NCI-H1694 (cell line): ENCODE results near the gene DDX49.
"Not testable (repeated sequence)": the region's sequence is repeated elsewhere in the genome, so short reads cannot be mapped to it uniquely, and the experiment has no call there.

ENCODE experiments used
- DNase-seq: peaks from one replicate; lab custom pipeline; 2025; lab: John Stamatoyannopoulos, UW

Gene DDX49

DNA sequence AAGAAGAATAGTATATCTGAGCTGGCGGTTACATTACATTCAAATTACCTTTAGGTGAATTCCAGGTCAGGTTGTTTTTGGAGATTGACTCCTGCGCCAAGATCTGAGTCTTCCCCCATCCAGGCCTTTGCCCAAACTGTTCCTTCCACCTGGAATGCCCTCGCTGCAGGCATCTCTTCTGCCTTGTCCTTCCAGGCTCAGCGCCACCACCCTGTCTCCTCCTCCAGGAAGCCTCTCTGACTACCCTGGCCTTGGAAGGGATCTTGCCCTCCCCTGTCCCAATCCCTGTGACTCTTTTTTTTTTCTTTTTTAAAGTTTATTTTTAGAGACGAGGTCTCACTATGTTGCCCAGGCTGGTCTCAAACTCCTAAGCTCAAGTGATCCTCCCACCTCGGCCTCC is 23.2 kb downstream of the DDX49 start:
- no peak for DNase-seq

DNA sequence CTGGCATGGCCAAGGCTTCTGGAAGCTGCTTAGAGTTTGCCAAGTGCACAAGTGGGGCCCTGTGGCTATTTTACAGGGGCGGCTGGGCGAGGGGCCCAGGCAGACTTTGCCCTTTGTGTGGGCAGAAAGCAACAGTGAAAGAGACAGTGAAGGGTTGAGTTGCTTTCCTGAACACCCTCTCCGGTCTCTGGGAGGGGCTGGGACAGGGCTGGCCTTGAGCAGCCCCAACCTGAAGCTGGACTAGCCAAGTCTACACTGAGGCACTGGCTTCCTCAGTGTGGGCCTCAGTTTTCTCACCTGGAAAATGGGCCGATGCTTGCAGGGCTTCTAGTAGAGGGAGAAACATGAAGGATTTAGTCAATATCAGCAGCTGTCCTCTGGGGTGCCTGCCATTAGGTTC is 23.9 kb downstream of the DDX49 start:
- no peak for DNase-seq

DNA sequence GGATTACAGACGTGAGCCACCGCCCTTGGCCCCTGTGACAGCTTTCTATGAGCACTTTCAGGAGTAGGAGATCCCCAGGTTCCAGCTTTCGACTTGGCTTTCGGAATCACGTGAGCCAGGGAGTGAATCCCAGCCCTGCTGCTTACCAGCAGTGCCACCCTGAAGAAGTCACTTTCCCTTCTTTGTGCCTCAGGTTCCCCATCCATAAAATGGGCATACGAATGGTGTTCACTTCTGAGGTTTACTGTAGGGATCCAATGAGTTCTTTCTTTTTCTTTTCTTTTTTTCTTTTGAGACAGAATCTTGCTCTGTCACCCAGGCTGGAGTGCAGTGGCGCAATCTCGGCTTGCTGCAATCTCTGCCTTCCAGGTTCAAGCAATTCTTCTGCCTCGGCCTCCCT is 25.8 kb downstream of the DDX49 start:
- DNase-seq, result no peak

DNA sequence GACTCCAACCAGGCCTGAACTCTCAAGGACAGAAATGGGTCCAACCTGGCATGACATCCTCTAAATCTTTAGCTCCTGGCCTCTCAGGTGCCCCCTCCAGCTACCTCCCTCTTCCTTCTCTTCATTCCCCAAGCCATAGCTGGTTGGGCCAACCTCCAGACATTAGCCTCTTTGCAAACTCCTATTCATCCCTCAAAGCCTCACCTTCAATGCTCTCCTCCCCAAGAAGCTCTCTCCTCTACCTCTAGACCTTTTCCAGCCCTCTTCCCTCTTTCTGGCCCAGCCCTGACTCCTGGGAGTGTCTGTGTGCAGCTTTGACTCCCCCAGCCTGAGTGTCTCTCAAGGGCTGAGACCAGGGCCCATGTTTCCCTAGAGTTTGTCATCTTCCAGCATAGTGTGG is 26.8 kb downstream of the DDX49 start:
- no peak for DNase-seq

DNA sequence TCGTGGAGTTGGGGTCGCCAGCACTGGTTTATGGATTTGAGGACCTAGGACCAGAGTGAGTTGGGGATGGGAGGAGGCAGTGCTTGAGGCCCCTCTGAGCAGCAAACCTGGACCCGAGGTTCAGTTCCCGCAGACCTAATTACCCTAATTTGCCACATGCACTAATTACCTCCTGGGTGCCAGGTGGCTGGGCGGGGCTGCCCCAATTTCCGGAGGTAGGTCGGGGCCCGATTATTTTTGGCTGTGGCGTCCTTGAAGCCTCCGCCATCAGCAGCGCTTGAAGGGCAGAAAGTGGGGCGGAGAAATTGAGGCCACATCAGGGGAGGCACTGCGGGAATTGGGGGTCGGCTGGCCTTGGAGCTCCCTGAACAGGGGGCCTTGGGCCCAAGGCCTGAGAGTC is 27.4 kb downstream of the DDX49 start:
- DNase-seq, result no peak

DNA sequence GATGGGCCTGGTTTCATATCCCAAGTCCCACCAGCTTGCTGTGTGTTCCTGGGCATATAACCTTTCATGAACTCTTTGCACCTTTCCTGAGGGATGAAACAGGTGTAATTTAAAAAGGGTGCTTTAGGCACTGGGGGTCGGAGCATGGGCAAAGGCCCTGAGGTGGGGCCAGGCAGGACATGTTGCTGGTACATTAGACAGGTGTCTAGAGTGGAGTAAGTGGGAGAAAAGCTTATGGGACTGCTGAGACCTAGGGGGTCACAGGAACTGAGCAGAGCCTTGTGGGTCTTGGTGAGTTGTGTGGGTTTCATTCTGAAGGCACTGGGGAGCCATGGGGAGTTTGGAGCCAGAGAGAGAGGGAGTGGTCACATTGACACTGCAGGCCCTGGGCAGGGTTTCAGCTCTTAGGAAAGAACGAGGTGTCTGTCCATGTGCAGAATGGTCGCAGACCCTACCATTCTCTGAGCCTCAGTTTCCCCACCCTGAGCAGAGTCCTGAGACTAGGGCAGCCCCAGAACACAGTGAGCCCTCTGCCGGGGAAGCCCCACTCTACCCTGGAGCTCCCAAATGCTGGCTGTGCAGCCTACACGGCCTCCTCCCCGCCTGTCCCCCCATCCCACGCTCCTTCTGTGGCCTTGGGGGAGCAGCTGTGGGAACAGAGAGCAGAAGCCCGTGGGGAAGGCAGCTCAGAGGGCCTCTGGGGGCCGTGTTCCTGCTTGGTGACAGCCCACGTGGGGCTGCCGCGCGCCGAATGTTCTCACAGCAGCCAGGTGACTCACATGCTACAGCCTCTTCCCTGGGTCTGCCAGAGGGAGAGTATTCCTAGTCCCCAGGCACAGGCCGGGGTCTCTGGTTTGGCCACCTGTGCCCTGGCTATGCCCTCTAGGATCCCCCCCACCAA is 28.8 kb downstream of the DDX49 start:
- DNase-seq, result no peak

DNA sequence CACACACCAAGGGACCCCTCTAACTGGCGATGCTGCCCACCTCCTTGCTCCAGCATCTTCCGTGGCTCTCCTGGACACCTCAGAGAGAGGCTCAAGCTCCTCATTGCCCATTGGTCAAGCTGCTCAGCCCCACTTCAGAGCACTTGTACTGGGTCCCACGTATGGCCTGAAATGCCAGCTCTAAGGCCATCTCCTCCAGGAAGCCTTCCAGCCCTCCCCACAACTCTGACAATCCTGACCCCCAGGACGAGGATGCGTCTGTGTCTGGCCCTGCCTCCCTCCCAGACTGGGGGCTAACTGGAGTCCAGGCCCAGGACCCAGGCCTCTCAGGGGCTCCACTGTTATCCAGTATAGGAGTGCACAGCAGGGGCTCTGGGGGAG is 29.5 kb downstream of the DDX49 start:
- DNase-seq, result no peak

DNA sequence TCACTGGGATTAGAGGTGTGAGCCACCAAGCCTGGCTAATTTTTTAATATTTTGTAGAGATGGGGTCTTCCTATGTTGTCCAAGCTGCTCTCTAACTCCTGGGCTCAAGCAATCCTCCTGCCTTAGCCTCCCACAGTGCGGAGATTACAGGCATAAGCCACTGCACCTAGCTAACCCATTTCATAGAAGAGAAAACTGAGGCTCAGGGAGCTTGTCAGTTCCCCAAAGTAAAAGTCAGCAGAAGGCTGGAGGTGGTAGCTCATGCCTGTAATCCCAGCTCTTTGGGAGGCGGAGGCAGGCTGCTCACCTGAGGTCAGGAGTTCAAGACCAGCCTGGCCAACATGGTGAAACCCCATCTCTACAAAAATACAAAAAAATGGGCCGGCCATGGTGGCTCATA is 30.3 kb downstream of the DDX49 start:
- DNase-seq, result no peak

DNA sequence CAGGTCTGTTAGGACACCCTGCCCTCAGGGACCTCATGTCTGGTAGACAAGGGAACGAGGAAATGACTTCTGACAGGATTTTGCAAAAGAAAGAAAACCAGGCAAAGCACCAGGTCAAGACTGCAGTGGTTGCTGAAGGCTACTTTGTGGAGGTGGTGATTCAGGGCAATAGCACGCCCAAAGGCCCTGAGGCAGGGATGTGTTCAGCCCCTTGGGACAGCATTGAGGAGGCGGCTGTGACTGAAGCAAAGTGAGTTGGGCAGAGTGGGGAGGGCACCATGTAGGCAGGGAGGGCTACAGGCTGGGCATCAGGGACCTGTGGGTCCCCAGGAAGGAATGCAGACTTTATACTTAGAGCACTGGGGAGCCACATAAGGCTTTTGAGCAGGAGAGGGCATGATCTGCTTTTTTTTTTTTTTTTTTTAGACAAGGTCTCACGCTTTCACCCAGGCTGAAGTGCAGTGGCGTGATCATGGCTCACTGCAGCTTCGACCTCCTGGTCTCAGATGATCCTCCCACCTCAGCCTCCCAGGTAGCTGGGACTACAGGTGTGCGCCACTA is 32.3 kb downstream of the DDX49 start:
- DNase-seq, result no peak

DNA sequence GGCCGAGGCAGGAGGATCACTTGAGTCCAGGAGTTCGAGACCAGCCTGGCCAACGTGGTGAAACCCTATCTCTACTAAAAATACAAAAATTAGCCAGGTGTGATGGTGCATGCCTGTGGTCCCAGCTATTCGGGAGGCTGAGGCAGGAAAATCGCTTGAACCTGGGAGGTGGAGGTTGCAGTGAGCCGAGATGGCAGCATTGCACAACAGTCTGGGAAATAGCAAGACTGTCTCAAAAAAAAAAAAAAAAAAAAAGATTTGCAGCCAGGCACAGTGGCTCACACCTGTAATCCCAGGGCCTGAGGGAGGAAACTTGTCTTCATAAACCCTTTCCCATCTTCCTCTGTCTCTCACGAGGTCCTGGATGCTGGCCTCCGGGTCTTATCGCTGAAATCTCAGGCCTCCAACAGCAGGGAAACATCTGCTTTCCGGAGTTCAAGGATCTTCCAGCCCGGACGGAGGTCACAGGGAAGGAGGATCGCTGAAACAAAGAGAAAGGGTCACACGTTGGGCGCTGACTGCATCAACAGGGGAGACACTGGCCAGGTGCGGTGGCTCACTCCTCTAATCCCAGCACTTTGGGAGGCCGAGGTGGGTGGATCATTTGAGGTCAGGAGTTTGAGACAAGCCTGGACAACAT is 33.0 kb downstream of the DDX49 start:
- not testable (repeated sequence) for DNase-seq

DNA sequence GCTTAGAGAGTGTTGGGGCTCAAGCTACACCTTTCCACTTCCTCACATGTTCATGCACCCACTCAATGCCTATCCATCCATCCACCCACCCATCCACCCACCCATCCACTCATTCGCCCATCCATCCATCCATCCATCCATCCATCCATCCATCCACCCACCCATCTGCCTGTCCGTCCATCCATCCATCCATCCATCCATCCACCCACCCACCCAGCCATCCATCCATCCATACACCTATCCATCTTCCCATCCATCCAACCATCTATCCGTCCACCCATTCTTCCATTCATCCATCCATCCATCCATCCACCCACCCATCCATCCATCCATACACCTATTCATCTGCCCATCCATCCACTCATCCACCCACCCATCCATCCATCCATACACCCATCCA is 34.6 kb downstream of the DDX49 start:
- no peak for DNase-seq

DNA sequence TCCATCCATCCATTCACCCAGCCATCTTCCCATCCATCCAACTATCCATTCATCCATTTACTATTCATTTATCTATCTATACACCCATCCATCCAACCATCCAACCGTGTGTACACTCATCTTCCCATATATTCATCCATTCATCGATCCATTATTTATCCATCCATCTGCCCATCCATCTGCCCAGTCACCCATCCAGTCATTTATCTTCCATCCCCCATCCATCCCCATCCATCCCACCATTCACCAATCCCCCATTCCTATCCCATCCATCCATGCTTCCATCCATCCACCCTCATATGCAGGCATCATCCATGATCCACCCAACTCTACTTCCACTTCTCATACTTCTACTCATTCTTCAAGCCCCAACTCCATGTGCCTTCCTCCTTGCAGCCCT is 35.5 kb downstream of the DDX49 start:
- no peak for DNase-seq

DNA sequence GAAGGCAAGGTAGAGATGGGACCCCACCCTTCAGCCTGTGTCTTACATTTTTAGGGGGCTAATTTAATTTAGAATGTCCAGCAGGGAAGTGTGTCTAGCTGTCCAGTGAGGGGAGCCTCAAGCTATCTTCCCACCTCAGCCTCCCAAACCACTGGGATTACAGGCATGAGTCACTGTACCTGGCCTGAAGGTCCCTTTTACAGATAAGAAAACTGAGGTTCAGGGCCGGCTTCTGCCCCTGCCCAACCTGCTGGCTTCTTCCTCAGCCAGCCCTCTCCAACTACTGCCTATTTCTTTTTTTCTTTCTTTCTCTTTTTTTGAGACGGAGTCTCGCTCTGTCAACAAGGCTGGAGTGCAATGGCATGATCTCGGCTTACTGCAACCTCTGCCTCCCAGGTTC is 40.9 kb downstream of the DDX49 start:
- no peak for DNase-seq

DNA sequence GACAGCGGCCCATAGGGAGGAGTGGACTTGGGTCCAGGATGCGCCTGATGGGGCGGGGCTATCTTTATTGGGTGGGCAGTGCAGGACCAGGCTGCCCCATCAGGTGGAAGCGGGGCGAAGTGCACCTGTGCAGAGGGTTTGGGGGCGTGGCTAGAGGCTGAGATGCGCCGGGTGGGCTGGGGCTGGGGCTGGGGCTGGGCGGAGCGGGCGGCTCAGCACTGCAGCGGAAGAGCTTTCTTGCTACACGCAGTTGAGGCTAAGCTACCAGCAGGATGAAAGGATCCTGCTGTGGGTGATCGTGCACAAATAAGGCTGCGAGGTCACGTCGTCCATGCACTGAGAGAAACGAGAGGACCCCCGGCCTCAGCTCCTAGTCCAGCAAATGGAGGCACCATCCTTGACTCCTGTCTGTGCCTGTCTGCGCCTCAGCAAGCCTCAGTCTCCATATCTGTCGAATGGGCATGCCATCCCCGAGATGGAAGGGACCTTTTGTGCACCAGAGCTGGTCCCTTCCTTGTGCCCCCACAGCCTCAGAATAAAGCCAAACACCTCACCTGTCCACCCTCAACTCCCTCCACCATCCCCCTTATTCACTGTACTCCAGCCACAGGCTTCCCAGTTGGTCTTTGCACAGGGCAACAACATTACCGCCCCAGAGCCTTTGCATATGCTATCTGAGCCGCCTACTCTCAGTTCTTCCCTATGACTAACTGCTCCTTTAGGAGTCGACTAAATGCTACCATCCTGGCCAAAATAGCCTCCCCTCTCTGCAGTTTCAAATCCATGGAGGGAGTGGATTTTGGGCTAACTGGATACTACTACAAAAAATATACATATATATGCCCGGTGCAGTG is 42.5 kb downstream of the DDX49 start:
- no peak for DNase-seq

DNA sequence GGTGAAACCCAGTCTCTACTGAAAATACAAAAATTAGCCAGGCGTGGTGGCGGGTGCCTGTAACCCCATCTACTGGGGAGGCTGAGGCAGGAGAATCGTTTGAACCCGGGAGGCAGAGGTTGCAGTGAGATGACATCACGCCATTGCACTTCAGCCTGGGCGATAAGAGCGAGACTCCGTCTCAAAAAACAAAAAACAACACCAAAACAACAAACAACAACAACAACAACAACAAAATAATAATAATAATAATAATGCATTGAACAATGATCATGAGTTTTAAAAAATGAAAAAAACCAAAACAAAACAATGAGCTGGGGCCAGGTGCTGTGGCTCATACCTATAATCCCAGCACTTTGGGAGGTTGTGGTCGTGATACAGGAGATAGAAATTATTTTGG is 44.6 kb downstream of the DDX49 start:
- no peak for DNase-seq

DNA sequence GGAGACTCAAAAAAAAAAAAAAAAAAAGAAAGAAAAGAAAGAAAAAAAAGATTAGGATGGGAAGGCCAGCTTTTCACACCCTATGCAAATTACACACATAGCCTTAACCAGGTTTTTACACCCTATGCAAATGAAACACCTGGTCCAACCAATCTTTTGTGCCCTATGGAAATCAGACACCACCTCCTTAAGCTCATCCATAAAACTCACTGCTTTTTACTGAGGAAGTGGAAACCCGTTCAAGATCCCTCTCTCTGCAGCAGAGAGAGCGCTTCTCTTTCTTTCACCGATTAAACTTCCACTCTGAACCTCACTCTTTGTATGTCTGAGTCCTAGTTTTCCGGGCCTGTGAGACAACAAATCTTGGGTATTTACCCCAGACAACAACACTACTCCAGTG is 46.8 kb downstream of the DDX49 start:
- DNase-seq, result no peak

DNA sequence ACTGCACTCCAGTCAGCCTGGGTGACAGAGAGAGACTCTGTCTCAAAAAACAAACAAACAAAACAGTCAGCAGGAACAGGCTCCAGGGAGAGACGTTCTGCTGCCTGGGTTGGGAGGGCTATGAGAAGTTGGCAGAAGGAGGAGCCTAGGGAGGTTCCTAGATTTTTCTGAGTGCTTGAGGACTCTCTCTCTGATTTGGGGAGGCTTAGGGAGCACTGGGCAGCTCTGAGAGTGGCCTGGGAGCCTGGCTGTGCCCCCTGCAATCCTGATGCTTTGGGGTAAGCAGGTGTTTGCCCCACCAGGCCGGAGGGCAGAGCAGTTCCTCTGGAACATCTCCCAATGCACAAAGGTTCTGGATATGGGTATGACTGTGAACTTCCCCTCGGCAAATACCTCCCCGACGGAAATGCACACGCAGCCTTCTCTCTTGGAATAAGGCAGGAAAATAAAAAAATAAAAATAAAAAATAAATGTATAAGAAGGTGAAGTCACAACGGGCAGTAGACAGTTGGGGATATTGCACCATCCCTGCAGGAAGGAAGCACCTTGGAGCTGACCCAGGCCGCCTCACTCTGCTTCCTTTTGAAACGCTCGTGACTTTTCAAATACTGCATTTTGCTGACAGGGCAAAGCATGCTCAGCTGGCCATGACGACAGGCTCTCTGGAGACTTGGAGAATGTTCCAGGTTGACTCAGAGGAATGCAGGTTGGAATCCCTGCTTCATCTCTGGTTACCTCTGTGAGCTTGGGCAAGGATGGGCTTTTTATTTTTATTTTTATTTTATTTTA is 48.0 kb downstream of the DDX49 start:
- no peak for DNase-seq

DNA sequence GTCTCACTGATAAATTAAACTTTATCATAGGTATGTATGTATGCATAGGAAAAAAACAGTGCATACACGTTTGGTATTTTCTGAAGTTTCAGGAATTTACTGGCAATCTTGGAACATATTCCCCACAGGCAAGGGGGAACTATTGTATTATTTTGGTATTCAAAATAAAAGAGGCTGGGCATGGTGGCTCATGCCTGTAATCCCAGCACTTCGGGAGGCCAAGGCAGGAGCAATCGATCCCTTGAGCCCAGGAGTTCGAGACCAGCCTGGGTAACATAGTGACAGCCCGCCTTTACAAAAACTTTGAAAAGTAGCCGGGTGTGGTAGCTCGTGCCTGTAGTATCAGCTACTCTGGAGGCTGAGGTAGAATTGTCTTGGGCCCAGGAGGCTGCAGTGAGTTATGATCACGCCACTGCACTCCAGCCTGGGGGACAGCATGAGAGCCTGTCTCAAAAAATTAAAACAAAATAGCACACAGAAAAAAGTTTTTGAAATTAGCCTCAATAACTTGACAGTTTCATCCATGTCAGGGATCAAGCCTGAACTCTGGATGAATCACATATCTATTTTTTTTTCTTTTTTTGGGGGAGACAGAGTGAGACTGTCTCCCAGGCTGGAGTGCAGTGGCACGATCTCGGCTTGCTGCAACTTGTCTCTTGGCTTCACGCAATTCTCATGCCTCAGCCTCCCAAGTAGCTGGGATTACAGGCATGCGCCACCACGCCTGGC is 50.6 kb downstream of the DDX49 start:
- no peak for DNase-seq

DNA sequence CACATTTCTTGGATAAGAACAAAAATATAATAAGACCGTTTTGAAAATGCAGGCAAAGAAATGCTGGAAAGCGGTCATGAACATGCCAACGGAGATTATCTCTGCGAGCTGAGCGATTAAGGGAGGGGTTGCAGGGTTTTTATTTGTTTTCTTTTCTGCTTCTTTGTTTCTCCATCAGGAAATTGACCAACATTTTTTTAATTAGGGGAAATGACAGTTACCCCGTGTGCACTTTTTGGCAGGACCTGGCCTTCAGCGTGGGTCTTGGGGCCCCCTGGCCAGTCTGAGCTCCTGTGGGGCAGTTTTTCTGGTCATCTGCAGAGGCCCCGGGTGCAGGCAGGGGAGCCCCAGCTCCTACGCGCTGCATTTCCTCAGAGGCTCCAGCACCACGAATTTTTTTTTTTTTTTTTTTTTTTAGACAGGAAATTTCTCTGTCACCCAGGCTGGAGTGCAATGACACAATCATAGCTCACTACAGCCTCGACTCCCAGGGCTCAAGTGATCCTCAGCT is 52.8 kb downstream of the DDX49 start:
- DNase-seq, result no peak

DNA sequence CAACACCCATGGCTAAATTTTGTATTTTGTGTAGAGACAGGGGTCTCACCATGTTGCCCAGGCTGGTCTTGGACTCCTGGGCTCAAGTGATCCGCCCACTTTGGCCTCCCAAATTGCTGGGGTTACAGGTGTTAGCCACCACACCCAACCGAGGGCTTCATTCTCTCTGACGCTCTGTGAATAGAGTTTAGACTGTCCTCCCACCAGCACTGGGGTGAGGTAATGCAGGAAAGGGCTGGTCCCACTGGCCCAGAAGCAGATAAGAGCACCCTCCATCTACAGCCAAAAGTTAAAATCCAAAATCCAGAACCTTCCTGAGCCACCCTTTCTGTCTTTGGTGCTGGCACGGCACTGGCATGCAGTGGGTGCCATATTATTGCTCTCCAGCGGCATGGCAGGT is 53.3 kb downstream of the DDX49 start:
- DNase-seq, result no peak

DNA sequence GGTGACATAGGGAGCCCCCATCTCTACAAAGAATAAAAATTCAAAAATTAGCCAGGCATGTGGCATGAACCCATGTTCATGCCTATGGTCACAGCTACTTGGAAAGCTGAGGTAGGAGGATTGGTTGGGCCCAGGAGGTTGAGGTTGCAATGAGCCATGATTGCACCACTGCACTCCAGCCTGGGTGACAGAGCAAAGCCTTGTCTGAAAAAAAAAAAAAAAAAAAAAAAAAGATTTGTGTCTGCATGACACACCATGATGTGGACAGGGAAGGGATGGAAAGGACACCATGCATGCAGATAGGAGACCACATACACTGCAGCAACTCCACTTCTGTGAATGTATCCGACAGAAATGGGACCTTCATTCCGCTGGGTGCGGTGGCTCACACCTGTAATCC is 55.5 kb downstream of the DDX49 start:
- no peak for DNase-seq
